IPS-NIHi7 (cell line): ENCODE data around the gene DNLZ.

ENCODE experiments used
- DNase-seq: peaks from one replicate; pipeline ENCODE4 v3.0.0; 2012; ENCODE audit warnings: mixed read lengths; ENCODE audit errors: extremely low spot score

The DNLZ gene

GRCh38 chr9:136396219-136396515, 32.6 kb upstream of the DNLZ start:
- DNase-seq, result no peak

GRCh38 chr9:136395345-136396218, 32.0 kb upstream of the DNLZ start:
- DNase-seq, result no peak

GRCh38 chr9:136395020-136395340, 31.4 kb upstream of the DNLZ start:
- no peak for DNase-seq

DNA sequence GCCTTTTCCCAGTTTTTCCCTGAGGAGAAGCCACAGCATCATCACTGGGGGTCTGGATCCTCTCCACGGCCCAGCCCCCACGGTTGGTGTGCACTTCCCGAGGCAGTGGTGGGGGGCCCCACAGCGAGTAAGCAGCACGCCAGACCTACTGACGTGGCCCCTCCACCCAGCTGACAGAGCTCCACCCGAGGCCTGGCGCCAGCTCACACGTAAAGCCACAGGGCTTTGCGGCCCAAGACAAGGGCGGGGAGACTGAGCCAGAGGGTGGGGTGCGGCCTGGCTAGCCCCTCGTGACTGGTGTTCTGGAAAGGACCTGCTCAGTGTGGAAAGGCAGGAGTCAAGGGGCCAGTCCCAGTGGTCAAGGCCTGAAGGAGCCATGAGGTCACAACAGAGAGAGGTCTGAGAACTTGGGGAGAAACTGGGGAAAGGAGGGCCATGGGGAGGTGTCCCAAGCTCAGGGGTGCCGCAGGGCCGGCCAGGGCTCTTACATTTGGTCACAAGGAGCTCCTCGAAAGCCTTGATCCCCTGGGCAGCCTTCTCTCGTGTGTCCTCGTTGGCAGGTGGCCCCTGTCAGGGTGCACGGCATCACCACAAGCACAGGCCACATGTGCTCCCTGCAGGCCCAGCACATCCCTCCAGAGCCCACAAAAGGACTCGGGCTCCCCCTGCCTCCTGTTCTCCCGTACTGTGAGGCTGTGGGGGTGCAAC, 30.9 kb upstream of the DNLZ start:
- no peak for DNase-seq

DNA sequence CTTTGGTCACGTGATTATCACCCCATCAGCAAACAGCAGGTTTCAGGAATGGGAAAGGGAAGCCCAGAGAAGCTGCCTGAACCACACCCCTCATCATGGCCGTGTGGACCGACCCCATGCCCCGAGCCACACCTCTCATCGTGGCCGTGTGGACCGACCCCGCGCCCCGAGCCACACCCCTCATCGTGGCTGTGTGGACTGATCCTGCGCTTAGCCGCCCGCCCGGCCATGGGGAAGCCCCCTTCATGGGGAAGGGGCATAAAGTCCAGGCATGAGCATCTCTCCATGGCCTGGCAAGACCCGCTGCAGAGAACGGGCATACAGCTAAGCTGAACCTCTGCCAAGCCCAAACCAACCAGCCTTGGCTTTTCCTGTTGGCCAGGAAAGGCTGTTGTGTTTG, 30.0 kb upstream of the DNLZ start:
- DNase-seq, result no peak

GRCh38 chr9:136392538-136393449, 29.2 kb upstream of the DNLZ start:
- no peak for DNase-seq

DNA sequence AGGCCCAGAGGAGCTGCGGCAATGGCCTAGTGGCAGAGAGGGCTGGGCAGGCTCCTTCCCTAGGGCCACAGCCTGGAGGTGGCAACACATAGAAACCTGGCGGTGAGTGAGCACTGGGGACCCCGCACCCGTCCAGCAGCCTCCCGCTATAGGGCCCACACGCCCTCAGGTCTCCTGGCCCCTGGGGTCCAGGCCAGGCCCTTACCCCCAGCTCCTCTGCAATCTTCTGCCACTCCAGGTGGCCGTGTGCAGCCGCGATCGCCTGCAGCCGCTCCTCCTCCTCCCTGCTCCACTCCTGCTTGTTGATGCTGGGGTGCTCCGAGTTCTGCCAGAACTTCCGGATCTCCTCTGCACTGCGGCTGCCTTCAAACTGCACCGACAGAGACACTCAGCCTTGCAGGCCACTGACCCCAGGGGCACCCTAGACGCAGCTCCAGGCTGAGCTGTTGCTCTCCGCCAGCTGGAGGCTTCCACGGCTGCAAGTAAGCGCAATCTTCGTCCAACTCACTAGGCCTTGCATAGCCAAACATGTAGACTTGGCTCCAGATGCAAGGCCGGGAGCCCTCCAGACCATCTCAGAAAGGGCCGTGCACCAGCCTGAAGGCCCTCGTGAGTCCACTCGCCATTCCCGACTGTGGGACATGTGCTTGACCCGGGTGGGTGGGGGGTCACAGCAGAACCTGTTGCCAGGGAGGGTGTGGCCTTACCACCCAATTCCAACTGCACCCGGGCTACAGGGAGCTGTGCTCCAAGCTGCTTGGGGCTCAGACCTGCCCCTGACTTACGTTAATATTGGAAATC, 28.4 kb upstream of the DNLZ start:
- DNase-seq, result no peak

DNA sequence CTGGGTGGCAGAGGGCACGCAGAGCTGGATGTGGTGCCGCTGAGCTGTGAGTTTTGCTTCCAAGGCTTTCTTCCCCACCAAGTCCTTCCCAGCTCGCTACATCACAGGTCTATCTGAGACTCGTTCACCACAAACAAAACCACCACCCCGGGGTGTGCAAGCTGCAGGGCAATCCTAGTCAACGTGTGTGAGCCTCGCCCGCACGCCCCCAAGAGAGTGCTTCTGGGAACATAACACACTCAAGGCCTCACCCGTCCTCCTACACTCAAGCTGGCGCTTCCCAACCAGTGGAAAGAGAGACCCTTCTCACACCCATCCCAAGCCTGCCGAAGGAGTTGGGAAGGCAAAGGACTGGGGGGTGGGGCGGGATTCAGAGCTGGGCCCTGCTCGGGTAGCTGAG, 25.9 kb upstream of the DNLZ start:
- DNase-seq, result no peak

DNA sequence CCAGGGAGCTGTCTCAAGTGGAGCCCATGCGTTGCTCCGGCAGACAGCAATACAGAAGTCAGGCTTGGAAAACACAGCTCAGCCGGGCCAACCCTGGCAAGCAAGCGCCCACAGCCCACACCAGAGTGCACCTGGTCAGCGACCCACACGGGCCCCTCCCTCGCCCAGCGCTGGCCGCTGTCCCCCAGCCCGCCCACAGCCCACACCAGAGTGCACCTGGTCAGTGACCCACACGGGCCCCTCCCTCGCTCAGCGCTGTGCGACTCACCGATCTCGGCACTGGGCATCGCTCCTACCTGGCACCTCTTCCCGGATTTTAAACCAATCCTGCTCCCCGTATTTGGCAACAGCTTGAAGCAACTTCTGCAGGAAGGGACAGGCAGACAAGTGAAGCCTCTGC, 23.7 kb upstream of the DNLZ start:
- no peak for DNase-seq

DNA sequence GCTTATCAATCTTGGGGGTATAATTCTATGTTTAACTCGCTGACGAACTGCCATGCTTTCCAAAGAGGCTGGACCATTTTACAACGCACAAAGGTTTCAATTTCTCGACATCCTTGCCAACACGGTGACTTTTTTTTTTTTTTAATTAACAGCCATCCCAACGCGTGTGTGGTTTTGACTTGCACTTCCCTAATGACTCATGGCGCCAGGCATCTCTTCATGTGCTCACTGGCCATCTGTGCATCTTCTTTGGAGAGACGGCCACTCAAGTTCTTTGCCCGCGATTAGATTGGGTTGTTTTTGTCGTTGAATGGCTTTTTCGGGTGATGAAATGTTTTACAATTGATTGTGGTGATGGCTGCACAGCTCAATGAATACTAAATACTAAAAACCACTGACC, 22.5 kb upstream of the DNLZ start:
- DNase-seq, result no peak

- DNase-seq, result no peak
Observed at GRCh38 chr9:136385015-136385414, 21.5 kb upstream of the DNLZ start.

- DNase-seq, result no peak
Observed at GRCh38 chr9:136383436-136383835, 19.9 kb upstream of the DNLZ start.

DNA sequence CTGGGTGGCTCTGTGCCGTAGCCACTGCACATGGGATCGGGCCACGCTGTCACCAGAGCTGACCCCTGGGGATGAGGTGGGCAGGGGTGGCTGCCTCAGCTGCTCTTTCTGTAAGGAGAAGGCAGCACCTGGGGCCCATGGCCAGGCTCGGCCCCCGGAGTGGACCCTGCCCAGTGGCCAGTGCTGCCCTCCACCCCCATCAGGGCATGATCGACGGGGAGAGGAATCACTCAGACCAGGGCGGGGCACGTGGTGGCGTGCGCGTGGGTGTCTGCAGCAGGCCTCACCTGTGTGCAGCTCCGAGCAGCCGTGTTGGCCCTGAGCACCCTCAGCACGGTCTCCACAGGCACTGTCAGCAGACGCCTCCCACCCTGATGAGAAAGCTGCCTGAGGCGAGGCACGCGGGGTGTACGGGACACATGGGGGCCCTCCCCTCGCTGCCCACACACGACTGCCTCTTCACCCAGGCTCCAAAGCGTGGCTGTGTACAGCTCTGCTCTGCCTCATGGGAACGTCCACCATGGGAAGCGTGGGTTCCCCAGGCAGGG, 18.5 kb upstream of the DNLZ start:
- DNase-seq, result no peak

DNA sequence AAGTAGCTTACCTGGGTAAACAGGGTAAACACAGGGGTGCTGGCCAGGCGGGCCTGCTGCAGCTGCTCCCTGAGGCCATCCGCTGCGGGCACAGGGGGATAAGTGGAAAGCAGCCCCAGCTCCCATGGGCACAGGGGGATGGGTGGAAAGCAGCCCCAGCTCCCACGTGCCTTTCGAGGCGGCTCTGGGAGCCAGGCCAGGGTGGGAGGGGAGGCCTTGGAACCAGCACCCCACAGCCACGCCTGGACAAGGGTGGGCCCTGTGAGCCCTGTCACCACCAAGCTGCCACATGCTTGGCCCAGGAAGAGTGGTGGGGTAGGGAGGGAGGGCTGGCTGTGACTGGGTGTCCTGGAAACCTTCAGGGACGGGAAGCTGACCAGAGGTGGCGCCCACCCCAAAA, 17.8 kb upstream of the DNLZ start:
- DNase-seq, result no peak

DNA sequence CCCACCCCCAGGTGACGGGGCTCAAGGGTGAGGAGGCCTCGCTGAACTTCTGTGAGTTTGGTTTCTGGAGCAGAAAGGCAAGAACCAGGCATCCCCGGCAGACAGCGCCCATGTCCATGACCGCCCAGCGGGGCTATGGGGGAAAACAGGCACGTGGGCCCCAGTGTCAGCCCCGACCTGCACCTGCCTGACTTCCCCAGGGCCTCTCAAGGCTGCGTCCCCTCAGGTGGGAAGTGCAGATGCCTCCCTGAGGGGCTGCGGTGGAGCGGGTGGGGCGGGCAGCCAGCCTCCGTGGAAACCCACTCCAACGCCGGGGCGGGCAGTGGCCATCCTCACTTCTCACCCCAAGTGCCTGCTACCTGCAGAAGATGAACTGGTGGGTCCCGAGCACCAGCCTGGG, 16.8 kb upstream of the DNLZ start:
- DNase-seq, result no peak

DNA sequence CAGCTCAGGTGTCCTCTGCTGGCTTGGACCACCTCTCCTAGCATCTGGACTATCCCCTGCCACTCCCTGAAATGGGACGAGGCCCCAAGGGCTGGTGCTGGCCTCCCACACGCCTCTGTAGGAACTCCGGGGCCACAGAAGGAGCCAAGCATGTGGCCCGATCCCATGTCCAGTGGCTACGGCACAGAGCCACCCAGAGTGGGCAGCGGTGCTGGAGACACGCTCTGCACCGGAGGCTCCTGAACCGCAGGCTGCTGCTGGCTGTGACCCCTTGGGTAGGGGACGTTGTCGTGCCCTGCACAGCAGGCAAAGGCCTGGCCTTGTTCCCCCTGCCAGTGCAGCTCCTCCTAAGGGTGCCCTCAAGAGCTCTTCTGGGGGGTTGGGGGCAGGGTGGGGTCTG, 16.3 kb upstream of the DNLZ start:
- DNase-seq, result no peak

GRCh38 chr9:136379401-136379800, 15.9 kb upstream of the DNLZ start:
- DNase-seq, result no peak

DNA sequence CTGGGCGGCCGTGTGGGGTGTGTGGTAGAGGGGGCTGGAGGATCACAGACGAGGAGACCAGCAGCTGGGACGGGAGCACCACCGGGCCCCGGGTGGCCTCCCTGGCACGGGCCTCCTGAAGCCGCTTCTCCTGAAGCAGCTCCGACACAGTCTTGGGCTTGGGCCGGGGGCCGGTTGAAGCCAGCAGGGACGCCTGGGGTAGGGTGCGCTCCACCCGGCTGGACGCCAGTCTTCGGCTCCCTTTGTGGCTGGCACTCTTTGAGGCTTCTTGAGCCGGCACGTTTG, 15.4 kb upstream of the DNLZ start:
- DNase-seq, result no peak

DNA sequence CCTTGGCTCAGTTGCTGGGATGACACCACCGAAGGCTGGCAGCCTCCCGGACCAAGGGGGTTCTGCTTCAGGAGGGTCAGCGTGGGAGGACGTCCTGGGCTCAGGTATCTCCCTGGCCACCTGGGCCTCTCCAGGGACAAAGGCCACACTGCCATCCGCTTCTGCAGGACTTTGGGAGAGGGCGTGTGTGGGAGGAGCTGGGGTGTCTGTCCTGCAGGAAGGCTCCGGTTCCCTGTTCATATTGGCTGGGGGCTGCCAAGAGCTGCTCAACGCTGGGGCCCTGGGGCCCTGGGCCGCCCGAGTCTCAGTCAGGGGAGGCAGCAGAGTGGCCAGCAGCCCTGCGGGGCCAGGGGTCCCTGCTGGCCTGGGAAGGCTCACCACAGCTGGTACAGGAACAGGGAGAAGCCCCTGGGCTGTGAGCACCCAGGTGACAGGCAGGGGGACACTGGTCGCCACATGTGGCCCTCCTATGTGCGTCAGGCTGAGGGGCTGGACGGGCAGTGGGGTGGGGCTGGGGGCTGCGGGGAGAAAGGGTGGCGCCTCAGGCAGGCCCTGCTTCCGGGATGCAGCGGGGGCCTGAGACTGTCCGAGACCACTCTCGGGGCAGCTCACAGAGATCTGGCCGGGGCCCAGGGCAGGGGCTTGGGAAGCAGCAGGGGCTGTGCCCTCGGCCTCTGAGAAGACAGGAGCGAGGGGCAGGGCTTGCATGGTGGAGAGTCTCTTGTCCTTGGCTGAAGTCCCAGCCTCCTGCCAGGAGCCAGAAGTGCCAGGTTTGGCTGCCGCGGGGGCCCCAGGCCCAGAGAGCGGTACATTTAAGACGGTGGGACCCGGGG, 14.8 kb upstream of the DNLZ start:
- no peak for DNase-seq

- DNase-seq, result no peak
Observed at GRCh38 chr9:136377341-136378169, 14.0 kb upstream of the DNLZ start.
